GM19467 (cell line): ENCODE data around the gene LCN9.
"Not testable (repeated sequence)": the region's sequence is repeated elsewhere in the genome, so short reads cannot be mapped to it uniquely, and the experiment has no call there.

ENCODE experiments used
- ATAC-seq: cut with Tn5 transposase; IDR thresholded peaks from one replicate; pipeline ENCODE4 v1.9.1; 2021; ENCODE audit warnings: mild to moderate bottlenecking, moderate library complexity; ENCODE audit not compliant: unreplicated experiment

The LCN9 gene

DNA sequence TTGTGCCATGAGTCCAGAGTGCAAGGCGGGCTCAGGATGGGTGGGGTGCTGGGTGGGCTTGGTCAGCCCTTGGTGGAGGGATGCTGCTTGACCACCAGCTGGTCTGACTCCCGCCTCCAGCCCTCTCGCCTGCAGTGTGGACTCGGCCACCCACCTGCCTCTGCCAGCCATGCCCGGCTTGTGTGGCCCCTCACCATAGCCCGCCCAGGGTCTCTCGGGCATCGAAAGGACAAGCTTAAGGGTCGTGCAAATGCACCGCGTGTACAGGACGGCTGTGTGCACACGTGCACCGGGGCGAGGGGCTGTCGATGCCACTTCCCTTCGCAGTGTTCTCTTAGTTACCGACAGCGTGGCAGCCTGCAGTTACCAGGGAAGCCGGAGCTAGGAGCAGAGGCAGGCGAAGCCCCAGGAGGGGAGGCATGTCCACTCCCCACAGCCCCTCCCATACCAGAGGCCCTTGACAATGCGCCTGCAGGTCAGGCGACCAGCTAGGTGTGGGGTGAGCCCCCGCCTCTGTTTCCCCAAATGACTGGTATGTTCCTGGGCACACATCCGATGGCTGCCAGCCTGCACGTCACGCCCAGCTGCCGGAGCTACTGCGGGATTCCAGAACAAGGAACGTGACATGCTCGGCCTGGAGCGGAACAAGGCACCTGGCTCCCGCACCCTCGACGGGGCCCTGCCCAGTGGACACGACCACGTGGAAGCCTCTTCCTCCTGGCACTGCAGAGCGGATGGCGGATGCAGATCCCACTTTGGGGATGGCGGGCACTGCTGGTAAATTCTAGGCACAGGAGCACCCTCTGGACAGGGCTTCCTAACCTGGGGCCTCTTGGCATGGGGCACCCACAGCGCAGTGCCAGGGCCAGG lies 7.8 kb downstream of the LCN9 start:
- no peak for ATAC-seq

GRCh38 chr9:135671591-135672041 lies 8.5 kb downstream of the LCN9 start:
- ATAC-seq, result no peak

DNA sequence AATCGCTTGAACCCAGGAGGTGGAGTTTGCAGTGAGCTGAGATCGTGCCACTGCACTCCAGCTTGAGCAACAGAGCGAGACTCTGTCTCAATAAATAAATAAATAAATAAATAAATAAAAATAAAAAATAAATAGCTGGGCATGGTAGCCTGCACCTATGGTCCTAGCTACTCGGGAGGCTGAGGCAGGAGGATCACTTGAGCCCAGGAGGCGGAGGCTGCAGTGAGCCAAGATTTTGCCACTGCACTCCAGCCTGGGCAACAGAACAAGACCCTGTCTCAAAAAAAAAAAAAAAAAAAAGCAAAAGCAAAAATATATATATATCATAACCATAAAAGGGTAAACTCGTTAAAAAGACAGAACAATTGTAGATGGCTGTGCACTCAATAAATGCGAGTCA lies 9.7 kb downstream of the LCN9 start:
- not testable (repeated sequence) for ATAC-seq

GRCh38 chr9:135673941-135674340 lies 10.8 kb downstream of the LCN9 start:
- no peak for ATAC-seq

- no peak for ATAC-seq
These were observed 11.9 kb downstream of the LCN9 start for GRCh38 chr9:135674977-135675376.

DNA sequence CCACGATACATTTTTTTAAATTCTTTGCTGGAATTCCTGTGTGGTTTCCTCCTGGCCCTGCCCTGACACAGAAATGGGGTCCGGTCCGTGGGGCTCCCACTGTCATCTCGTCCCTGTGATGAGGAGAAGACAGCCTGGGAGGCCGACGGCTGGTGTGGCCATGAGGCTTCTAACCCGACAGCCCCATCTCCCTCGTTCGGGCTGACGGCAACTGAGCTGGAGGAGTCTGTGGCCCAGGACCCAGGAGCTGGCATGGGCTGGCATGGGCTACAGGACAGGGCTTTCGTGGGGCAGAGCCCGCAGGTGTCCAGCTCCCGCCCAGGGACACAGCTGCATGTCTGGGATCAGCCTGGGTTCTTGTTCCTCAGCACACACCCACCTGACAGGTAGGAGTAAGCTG lies 13.8 kb downstream of the LCN9 start:
- ATAC-seq, result no peak

DNA sequence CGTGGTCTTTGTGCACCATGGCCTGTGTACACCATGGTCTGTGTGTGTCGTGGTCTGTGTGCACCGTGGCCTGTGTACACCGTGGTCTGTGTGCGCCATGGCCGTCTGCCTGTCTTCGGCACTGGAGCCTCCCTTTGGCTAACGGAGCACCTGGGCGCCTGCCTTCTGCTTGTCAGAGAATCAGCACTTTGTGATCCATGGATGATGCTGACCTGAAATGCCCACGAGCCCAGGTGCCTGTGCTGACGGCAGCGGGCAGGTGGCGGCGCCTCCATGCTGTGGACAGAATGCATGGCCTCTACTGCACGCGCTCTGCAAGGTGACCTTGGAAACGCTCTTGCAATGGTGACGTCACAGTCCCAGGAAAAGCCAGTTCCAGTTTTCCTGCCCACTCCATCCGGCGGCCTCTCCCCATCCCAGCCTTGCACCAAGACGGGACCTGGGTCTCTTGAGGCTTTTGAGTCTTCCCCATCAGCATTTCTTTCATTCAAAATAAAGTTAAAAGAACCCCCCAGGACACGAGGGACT lies 14.6 kb downstream of the LCN9 start:
- ATAC-seq, result no peak

- no peak for ATAC-seq
These were observed 15.3 kb downstream of the LCN9 start for GRCh38 chr9:135678236-135679017.

DNA sequence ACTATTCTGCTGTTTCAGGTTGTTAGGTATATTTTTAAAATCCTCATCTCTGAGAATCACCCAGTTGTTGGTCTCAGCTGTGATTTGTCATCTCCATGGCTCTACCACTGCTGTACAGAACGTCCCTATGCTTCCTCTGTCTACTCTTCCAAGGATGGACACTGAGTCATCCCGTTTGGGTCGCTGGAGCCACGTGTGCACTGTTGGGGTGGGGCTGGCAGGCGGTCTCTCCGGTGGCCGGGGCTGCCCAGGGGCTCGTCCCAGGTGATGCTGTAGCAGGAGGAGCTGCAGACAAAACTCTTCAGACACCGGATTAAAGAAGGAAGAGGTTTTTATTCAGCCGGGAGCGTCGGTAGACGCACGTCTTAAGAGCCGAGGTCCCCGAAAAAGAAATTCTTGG lies 16.9 kb downstream of the LCN9 start:
- ATAC-seq, result no peak

GRCh38 chr9:135681161-135681560 lies 18.1 kb downstream of the LCN9 start:
- ATAC-seq, result no peak

- no peak for ATAC-seq
These were observed 20.4 kb downstream of the LCN9 start for GRCh38 chr9:135683401-135684034.

GRCh38 chr9:135684691-135685090 lies 21.6 kb downstream of the LCN9 start:
- ATAC-seq, result no peak

DNA sequence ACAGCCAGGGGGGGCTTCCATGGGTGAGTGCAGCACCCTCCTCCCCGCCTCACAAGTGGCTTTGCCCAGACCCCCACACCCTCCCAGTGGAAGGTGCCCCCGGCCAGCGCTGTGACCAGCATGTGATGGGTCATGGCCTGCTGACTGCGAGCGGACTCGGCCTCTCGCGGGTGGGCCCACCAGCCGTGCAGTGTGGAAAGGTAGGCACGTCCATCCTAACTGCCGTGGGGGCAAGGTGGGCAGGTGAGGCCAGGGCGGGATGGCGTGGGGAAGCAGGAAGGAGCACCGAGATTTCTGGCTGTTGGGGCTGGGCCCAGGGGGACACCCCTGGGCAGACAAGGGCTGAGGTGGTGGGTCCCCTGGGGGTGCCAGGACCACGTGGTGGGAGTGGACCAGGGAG lies 24.1 kb downstream of the LCN9 start:
- no peak for ATAC-seq

GRCh38 chr9:135689011-135689410 lies 25.9 kb downstream of the LCN9 start:
- no peak for ATAC-seq

GRCh38 chr9:135690836-135691570 lies 27.9 kb downstream of the LCN9 start:
- ATAC-seq, result no peak

DNA sequence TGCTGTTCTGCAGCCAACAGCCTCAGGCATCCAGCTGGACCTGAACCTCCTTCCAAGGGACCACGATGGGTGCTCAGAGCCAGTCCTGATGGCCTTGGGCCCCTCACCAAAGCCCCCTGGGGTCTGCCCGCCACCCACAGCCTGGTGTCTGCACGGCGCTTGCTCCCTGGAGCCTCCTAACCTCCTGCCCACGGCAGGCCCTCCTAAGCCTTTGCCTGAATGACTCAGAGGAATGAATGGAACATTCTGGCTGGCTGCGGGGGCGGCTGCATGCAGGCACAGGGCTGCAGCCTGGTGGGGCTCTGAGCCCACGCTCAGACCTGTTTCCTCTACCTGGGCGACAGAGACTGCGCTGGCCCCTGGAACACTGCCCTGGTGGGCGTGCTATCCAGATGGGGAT lies 29.3 kb downstream of the LCN9 start:
- ATAC-seq, result no peak

DNA sequence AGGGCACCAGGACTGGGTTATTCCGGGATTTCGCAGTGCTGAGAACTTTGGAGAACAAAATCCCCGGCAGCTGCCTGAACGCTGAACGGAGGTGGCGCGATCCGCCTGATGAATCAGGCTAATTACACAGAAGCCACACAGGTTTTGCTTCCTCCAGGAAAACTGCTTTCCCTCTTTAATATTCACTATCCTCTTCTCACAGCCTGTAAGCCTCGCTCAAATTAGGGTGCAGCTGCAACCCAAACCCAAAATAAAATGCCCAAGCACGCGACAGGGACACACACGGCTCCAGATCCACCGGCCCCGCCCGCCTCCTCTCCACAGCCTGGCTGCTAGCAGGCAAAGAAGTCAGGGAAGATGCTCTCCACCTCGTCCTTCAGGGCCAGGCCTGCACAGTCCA lies 30.2 kb downstream of the LCN9 start:
- no peak for ATAC-seq

- no peak for ATAC-seq
These were observed 30.7 kb downstream of the LCN9 start for GRCh38 chr9:135693771-135694170.

GRCh38 chr9:135694414-135694813 lies 31.3 kb downstream of the LCN9 start:
- no peak for ATAC-seq

DNA sequence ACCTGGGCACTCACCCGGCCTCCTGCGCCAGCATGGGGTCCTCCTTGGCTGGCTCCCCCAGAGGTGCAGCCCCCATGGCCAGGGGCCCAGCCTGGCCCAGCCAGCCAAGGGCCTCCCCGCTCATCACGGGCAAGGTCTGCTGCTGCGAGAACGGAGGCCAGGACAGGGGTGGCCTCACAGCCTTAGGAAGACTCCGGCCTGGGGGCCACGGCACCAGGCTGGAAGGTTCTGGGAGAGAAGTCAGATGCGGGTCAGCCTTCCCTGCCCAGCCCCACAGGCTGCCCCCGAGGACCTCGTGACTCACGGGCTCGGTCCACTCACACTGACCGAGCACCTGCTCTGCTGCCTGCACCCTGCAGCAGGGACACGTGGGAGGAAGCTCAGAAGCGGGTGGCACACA lies 31.9 kb downstream of the LCN9 start:
- no peak for ATAC-seq

- no peak for ATAC-seq
These were observed 32.5 kb downstream of the LCN9 start for GRCh38 chr9:135695642-135696041.
